Astrocyte of the spinal cord (primary cell): ENCODE measurements around the gene SNX25.

ENCODE experiments used
- DNase-seq: peaks from one replicate; pipeline ENCODE4 v3.0.0; 2011; ENCODE audit warnings: low read depth, low spot score
- H3K4me3 ChIP-seq: 2 replicates; pipeline ENCODE4 v1.5.1; 2011; ENCODE audit warnings: low read depth, mild to moderate bottlenecking, low read length, moderate library complexity
- CTCF ChIP-seq: IDR thresholded peaks from 2 replicates; pipeline ENCODE4 v1.5.1; 2012; ENCODE audit warnings: low read depth, mild to moderate bottlenecking, low read length, inconsistent platforms
- in situ Hi-C: cut with HindIII; loops from 2 replicates; pipeline ENCODE4 v1.10.0; 2017; ENCODE audit warnings: low sequenced_read_pairs

SNX25 gene

GRCh38 chr4:185285632-185286393 is 76.4 kb downstream of the SNX25 start:
- no peak for DNase-seq
- no peak overlapping the region for H3K4me3 ChIP-seq
- in situ Hi-C loops, result no loop called here
- no peak for TF ChIP-seq CTCF

DNA sequence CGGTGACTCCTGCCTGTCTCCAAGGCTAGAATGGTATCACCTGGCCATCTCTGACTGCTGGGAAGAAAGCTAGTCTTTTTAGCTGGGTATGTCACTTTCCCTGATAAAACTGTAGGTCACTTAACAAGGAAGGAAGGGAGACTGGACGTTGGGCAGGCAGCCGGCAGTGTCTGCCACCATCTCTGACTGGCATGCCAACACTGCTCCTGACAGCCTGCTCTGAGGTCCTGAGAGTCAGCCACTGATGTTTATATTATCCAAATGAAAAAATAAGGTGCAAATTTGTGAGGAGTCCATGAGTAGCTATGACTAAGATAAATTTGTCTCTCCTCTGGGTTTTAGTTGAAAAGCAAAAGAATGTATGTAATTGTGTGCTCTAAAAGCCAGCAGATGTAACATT is 77.2 kb downstream of the SNX25 start:
- DNase-seq, result no peak
- TF ChIP-seq CTCF, result no peak
- in situ Hi-C loops, result no loop called here
- H3K4me3 ChIP-seq, result no peak overlapping the region

- in situ Hi-C loops, result no loop called here
- no peak for TF ChIP-seq CTCF
- no peak for DNase-seq
- H3K4me3 ChIP-seq, result no peak overlapping the region
These were observed 77.6 kb downstream of the SNX25 start for GRCh38 chr4:185287031-185287430.

DNA sequence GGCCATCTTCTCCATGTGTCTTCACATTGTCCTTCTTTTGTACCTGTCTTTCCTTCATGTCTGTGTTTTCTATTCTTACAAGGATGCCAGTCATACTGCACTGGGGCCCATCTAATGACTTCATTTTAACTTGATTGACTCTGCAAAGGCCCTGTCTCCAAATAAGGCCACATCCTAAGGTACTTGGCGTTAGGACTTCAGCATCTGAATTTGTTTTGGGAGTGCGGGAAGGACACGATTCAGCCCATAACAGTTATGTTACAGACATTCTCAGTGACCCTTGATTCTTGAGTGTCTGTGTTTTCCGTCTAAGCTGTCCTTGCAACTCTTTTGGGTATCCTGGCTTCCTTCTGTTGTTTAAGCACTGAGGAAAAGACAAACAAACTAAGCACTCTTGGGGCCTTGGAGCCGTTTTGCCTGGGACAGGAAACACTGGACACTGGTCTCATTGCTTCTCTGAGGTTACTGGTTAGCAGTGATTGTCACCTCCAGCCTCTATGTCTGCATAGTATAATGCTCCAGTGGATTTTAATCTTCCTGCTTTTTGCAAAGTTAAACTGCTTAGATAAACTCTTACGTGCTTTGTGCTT is 80.7 kb downstream of the SNX25 start:
- no peak for DNase-seq
- in situ Hi-C loops, result no loop called here

DNA sequence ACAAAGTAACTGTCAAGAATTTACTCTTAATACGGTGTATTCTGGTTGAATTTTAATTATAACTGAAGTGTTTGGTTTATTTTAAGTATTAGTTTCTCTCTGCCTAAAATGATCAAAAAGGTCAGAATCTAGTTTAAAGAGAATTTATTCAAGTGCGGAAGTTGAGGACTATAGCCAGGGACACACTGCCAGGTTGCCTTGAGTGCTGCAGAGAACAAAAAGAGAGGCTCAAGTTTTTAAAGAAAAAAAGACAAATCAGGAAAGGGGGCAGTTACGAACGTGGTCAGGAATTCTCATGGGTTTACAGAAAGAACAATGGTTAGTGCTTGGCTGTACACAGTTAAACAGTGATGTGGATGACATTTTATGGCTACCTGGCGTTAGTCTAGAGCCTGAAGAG is 81.3 kb downstream of the SNX25 start:
- H3K4me3 ChIP-seq, result no peak overlapping the region
- no peak for DNase-seq
- TF ChIP-seq CTCF, result no peak
- in situ Hi-C loops, result no loop called here

More for the DNA sequence above, 80.7 kb downstream of the SNX25 start:
- H3K4me3 ChIP-seq, result no peak overlapping the region
- no peak for TF ChIP-seq CTCF

- no peak overlapping the region for H3K4me3 ChIP-seq
- TF ChIP-seq CTCF, result no peak
- DNase-seq, result no peak
- in situ Hi-C loops, result no loop called here
These were observed 83.8 kb downstream of the SNX25 start for GRCh38 chr4:185293202-185293601.
